ENCODE measurements around the gene USP6NL. TPM values are rescaled to one million over a fixed set of nuclear protein-coding genes. Genes with fewer than 3 reads are reported as not detected.
A peak's percentile ranks its signal among the peaks of the same experiment; 100 is the strongest.

Gene USP6NL
- total RNA-seq, 1 donor from 2014 or later = 39.9 TPM

- DNase-seq (ENCODE audit: low spot score) = peak; percentile 46
- peaks cover 2% of the 10 kb centered on the region for H3K27me3 Mint-ChIP-seq (ENCODE audit: insufficient read depth, low read depth)
- H3K27ac ChIP-seq = no peak overlapping the region
- peaks cover 16% of the 10 kb centered on the region for H3K79me2 ChIP-seq (ENCODE audit: low read depth)
- peaks cover 25% of the 10 kb centered on the region for H3F3A ChIP-seq (ENCODE audit: low read depth)
- no peak overlapping the region for H3K4me3 Mint-ChIP-seq
- H3K9me3 ChIP-seq (ENCODE audit: low read depth) = no peaks in the 10 kb centered on the region
- H3K4me2 ChIP-seq = no peak overlapping the region
- H3K4me3 ChIP-seq = no peak overlapping the region
- peaks cover 4% of the 10 kb centered on the region for H3K36me3 ChIP-seq
- H3K36me3 Mint-ChIP-seq = peaks cover 11% of the 10 kb centered on the region
- peaks cover 29% of the 10 kb centered on the region for H4K20me1 ChIP-seq (ENCODE audit: low read depth)
- no peaks in the 10 kb centered on the region for H3K27me3 ChIP-seq
- H3K9ac ChIP-seq = no peak overlapping the region
- no peak overlapping the region for H3K27ac Mint-ChIP-seq
- H3K4me1 Mint-ChIP-seq = peaks cover 9% of the 10 kb centered on the region
- no peak for TF ChIP-seq EZH2phosphoT487 (IDR thresholded peaks at IDR 0.05)
- H2AFZ ChIP-seq (replicated peaks) = no peak overlapping the region
- H3K9me3 Mint-ChIP-seq = no peaks in the 10 kb centered on the region
- peaks cover 25% of the 10 kb centered on the region for H3K4me1 ChIP-seq
These were observed 138.2 kb downstream of the USP6NL start for GRCh38 chr10:11473128-11473760.

GRCh38 chr10:11472158-11472753, 139.2 kb downstream of the USP6NL start:
- Mint-ChIP-seq H3K4me1 (peaks cover 9% of the 10 kb centered on the region), H3K27me3 (ENCODE audit: insufficient read depth, low read depth) (peaks cover 2% of the 10 kb centered on the region)
- peaks cover 25% of the 10 kb centered on the region for H3K4me1 ChIP-seq

DNA sequence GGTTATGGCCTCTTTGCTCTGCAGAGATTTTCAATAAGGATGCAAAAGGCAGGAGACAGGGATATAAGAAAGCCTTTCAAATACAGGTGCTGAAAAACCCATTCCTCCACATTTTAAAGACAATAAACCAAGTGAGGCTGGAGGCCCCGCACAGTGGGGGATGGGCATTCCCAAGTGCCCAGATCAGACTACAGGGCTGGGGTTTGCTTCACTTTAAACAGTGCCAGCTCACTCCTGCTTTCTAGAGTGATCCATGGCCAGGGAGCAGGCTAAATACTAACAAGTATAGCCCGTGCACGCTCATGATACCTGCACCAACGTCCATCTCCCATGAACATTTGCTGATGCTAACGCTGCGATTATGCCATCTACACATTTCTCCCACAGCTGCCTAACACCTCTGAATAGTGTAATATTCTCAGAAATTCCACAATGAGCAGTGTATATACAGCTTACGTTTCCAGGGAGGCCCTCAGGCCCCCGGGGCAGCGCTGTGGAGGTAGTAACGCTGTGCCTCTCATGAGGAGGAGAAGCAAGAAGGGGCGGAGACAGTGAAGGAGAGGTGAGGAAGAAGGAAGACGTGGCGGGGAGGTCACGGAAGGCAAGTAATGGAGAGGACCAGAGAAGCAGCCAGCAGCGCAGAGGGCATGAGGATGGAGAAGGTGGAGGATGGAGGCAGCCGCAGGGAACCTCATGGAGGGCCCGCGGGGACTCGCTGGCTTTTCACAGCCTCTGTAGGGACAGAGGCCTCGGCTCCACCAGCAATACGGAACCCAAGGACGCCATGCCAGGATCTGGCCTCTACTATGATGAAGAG, 141.7 kb downstream of the USP6NL start:
- peaks cover 12% of the 10 kb centered on the region for H3K4me1 ChIP-seq
- H3K9ac ChIP-seq = no peak overlapping the region
- Mint-ChIP-seq H3K27ac (peak overlapping the region; percentile 10), H3K36me3 (peaks cover 13% of the 10 kb centered on the region), H3K4me3 (no peak overlapping the region), H3K9me3 (no peaks in the 10 kb centered on the region), H3K4me1 (peaks cover 3% of the 10 kb centered on the region), H3K27me3 (ENCODE audit: insufficient read depth, low read depth) (peaks cover 3% of the 10 kb centered on the region)
- H3K4me2 ChIP-seq = peak overlapping the region; percentile 27
- peaks cover 10% of the 10 kb centered on the region for H3F3A ChIP-seq (ENCODE audit: low read depth)
- no peak for TF ChIP-seq EZH2 (IDR thresholded peaks at IDR 0.05)
- no peak for TF ChIP-seq EZH2phosphoT487 (IDR thresholded peaks at IDR 0.05)
- TF ChIP-seq CTCF (IDR thresholded peaks at IDR 0.05) = no peak
- H3K27me3 ChIP-seq = no peaks in the 10 kb centered on the region
- H3K79me2 ChIP-seq (ENCODE audit: low read depth) = peaks cover 16% of the 10 kb centered on the region
- H4K20me1 ChIP-seq (ENCODE audit: low read depth) = peaks cover 15% of the 10 kb centered on the region
- no peak for DNase-seq (ENCODE audit: low spot score)
- H2AFZ ChIP-seq (replicated peaks) = no peak overlapping the region
- peaks cover 4% of the 10 kb centered on the region for H3K36me3 ChIP-seq
- no peak overlapping the region for H3K4me3 ChIP-seq
- no peak overlapping the region for H3K27ac ChIP-seq
- H3K9me3 ChIP-seq (ENCODE audit: low read depth) = no peaks in the 10 kb centered on the region

More at GRCh38 chr10:11472158-11472753, 139.2 kb downstream of the USP6NL start:
- H2AFZ ChIP-seq (replicated peaks) = no peak overlapping the region
- no peak overlapping the region for H3K27ac Mint-ChIP-seq
- H3K9ac ChIP-seq = no peak overlapping the region
- H3K36me3 ChIP-seq = peaks cover 4% of the 10 kb centered on the region
- H3F3A ChIP-seq (ENCODE audit: low read depth) = peaks cover 25% of the 10 kb centered on the region
- H3K27me3 ChIP-seq = no peaks in the 10 kb centered on the region
- H4K20me1 ChIP-seq (ENCODE audit: low read depth) = peaks cover 29% of the 10 kb centered on the region
- H3K4me3 ChIP-seq = no peak overlapping the region
- no peak overlapping the region for H3K4me2 ChIP-seq
- peaks cover 16% of the 10 kb centered on the region for H3K79me2 ChIP-seq (ENCODE audit: low read depth)
- TF ChIP-seq EZH2phosphoT487 (IDR thresholded peaks at IDR 0.05) (no peak), CTCF (IDR thresholded peaks at IDR 0.05) (peak; percentile 95)
- H3K27ac ChIP-seq = no peak overlapping the region
- no peak overlapping the region for H3K4me3 Mint-ChIP-seq
- H3K9me3 ChIP-seq (ENCODE audit: low read depth) = no peaks in the 10 kb centered on the region
- DNase-seq (ENCODE audit: low spot score) = peak; percentile 79
- H3K36me3 Mint-ChIP-seq = peaks cover 13% of the 10 kb centered on the region
- H3K9me3 Mint-ChIP-seq = no peaks in the 10 kb centered on the region
